ENCODE results near the gene ZNF611.
"Not testable (repeated sequence)": the region's sequence is repeated elsewhere in the genome, so short reads cannot be mapped to it uniquely, and the experiment has no call there.

ZNF611 gene

GRCh38 chr19:52675239-52675638 lies 59.6 kb downstream of the ZNF611 start:
- not testable (repeated sequence) for DNase-seq

- DNase-seq: no peak
Observed at GRCh38 chr19:52673014-52673413, 61.8 kb downstream of the ZNF611 start.

- no peak for DNase-seq
Observed at GRCh38 chr19:52670046-52670445, 64.8 kb downstream of the ZNF611 start.

DNA sequence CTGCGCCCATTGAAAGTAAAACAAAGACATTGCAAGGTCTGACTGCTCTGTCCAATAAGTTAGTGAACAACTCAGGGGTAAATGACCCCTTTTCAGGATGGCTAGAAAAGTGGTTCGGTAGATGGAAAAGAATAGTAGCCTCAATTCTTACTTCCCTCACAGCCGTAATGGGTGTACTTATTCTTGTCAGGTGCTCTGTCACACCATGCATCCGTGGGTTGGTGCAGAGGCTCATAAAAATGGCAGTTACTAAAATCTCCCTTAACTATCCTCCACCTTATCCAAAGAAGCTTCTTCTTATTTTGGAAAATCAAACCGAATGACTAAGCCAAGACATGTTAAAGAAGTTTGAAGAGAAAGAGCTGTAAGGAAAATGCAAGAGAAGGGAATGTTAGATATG lies 65.3 kb downstream of the ZNF611 start:
- DNase-seq: no peak

GRCh38 chr19:52667972-52668371 lies 66.9 kb downstream of the ZNF611 start:
- no peak for DNase-seq

DNA sequence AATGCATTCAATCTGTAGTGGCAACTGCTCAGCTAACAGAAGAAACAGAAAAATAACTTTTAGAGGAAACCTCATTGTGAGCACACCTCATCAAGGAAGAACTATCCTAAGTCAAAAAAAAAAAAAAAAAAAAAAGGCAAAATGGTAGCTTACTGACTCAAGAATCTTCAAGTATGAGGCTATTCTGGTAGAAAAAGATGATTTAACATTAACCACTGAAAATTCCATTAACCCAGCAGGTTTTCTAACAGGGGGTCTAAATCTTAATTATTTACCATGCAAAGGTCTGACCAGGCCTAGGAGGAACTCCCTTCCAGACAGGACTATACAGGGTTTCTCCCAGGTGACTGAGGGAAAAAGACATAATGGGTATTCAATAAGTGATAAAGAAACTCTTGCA lies 68.3 kb downstream of the ZNF611 start:
- DNase-seq: no peak

GRCh38 chr19:52665529-52665928 lies 69.3 kb downstream of the ZNF611 start:
- DNase-seq: no peak

DNA sequence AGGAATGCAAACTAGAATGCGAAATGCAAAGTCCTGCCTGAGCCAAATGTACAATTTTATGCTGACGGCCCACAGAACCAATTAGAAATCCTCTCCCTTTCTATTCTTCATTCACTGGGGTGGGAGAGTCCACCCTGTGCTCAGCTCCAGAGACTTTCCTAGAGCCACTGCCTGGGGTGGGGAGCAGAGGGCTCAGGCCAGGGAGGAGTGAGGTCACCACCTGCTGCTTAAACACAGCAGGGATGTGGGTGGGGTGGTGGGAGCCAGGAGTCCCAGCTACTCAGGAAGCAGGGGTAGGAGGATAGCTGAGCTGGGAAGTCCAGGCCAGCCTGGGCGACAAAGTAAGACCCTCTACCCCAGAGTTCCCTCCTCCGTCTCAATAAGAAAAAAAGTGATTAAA lies 69.8 kb downstream of the ZNF611 start:
- no peak for DNase-seq

GRCh38 chr19:52664461-52664860 lies 70.4 kb downstream of the ZNF611 start:
- DNase-seq: peak; percentile 37

DNA sequence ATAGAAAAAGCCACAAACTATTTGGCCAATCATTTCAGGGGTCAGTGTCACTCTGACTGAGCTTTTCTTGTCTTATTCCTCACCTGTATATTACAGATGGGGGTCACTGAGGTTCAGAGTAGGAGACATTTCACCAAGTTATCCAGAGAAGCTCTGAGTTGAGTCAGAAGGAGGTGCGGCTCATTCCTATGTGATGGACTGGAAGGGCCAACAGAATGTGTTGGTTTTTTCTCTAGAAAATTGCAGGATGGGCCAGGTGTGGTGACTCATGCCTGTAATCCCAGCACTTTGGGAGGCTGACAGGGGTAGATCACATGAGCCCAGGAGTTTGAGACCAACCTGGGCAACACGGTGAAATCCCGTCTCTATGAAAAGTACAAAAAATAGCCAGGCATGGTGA lies 72.2 kb downstream of the ZNF611 start:
- DNase-seq: no peak

DNA sequence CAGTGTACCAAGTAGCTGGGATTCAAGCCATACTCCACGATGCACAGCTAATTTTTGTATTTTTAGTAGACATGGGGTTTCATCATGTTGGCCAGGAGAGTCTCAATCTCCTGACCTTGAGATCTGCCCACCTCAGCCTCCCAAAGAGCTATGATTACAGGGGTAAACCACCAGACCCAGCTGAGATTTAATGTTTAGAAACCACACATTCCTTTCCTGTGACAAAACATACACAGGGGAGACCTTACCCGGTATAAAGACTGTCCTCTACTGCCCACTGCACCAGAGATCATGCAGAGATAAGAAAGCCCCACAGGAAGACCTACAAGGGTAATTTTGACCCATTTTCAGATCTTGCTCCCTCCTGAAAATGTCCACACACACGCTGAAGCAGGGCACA lies 73.9 kb downstream of the ZNF611 start:
- no peak for DNase-seq

DNA sequence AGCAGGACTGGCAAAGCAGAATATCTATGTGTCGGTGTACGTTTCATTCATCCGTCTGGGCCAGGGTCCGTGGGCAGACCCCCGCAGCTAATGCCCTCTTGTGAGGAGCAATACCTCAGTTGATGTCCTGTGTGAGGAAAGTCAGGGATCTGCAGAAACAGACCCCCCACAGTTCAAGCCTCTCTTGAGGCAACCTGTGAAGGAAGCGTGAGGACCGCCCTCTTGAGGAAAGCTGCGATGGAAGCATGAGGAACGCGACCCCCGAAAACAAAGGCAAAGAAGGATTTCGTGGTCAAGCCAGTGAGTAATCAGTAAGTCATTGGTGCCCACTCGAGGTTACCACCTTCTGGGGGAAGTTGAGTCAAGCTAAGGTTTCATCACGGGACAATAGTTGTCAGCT lies 75.8 kb downstream of the ZNF611 start:
- DNase-seq: no peak

GRCh38 chr19:52658595-52658994 lies 76.2 kb downstream of the ZNF611 start:
- no peak for DNase-seq

DNA sequence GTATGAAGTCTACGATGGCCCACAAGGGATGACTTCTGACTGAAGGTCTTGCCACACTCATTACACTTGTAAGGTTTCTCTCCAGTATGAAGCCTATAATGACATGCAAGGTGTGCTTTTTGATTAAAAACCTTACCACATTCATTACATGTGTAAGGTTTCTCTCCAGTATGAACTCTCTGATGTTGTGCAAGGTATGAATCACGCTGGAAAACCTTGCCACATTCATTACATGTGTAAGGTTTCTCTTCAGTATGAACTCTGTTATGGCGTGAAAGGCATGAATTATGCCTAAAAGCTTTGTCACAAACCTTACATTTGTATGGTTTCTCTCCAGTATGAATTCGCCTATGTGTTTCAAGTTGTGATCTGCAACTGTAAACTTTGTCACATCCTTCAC lies 81.7 kb downstream of the ZNF611 start:
- DNase-seq: no peak

All from hematopoietic multipotent progenitor cell treated with erythropoietin and hydrocortisone succinate and interleukin-3 and kit ligand, for 4 days (in vitro differentiated cells).